Lower lobe of right lung (tissue), 2 donors: ENCODE results near the gene ZBBX. TPM values are rescaled to one million over a fixed set of nuclear protein-coding genes. Genes with fewer than 3 reads are reported as not detected.

Experiments
- ATAC-seq, 2 donors: fragments of 200-7000 bp; cut with Tn5 transposase; one replicate each; pipeline ENCODE4 v1.9.1; 2020 to 2022; ENCODE audit warnings: mild to moderate bottlenecking in 2 of 2, moderate library complexity in 2 of 2
- DNase-seq: peaks from one replicate; pipeline ENCODE4 v3.0.0-alpha.2; 2020
- H3K27ac ChIP-seq: fragments of 200-600 bp; one replicate; pipeline ENCODE4 v1.8.0; 2022
- H3K27me3 ChIP-seq: fragments of 200-600 bp; one replicate; pipeline ENCODE4 v1.8.0; 2022; ENCODE audit warnings: low read depth
- H3K36me3 ChIP-seq: fragments of 200-600 bp; one replicate; pipeline ENCODE4 v1.8.0; 2022; ENCODE audit warnings: mild to moderate bottlenecking
- H3K4me1 ChIP-seq: fragments of 200-600 bp; one replicate; pipeline ENCODE4 v1.8.0; 2022
- H3K4me3 ChIP-seq: fragments of 200-600 bp; one replicate; pipeline ENCODE4 v1.8.0; 2022; ENCODE audit warnings: mild to moderate bottlenecking
- H3K9me3 ChIP-seq: fragments of 200-600 bp; one replicate; pipeline ENCODE4 v1.8.0; 2022
- intact Hi-C: fragments of 100-400 bp; cut with DNase I; formaldehyde crosslinking; loops from one replicate; pipeline ENCODE4 v1.11.0; 2022
- total RNA-seq: library from RNA; stranded (reverse); fragmentation: NEBNext Ultra II Directional; extraction: Animal tissue kit (Norgen Biotek cat#: 25700); gene quantifications from one replicate; pipeline ENCODE4 v1.2.1, GENCODE V29; 2021
- TF ChIP-seq, protein P1 (sequence below): fragments of 200-600 bp; IDR thresholded peaks from one replicate; pipeline ENCODE4 v1.8.0; 2022; ENCODE audit warnings: antibody characterized with exemption, mild to moderate bottlenecking
- donor health status: DM: no; HTN: yes; CAD: no; lungs with severe emphysema.

Gene ZBBX
- total RNA-seq, 1 donor from 2014 or later = 15.2 TPM

DNA sequence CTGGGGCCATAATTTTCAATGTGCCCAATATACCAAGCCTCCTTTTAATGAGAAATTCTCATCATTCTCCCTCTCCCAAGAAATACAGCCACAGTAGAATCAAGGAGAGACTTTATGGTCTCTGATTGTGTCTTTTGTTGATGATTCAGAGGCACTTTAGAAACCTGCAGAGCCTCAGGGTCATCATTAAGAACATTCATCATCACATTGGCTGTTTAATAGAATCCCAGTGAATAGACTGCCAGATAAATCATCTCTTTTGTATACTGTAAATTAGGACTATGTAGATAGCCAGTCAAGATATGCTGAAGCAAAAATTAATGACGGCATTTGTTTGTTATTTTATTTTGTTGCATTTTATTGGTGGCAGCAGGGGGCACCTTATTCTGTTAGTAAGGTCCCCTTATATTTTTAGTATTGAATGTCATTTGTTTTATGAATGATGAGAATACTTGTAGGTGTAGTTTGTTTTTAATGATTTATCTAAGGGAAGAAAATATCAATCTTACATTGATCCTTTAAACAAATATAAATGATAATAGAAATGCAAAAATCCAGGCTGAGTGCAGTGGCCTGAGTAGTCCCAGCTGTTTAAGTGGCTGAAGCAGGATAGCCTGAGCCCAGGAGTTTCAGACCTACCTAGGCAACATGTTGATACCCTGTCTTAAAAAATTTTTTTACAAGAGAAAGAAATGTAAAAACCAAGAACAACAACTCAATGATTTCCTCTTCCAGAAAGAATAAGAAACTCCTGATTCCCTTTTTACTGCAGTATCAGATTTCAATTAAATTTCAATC is 138.8 kb downstream of the ZBBX start:
- H3K4me1 ChIP-seq = no peaks in the 10 kb centered on the region
- no peaks in the 10 kb centered on the region for H3K36me3 ChIP-seq
- ATAC-seq (no peak), DNase-seq (no peak)
- H3K4me3 ChIP-seq = no peak overlapping the region
- H3K27me3 ChIP-seq = no peaks in the 10 kb centered on the region
- intact Hi-C loops = no loop called here
- H3K9me3 ChIP-seq = no peaks in the 10 kb centered on the region
- TF ChIP-seq, protein P1, sequence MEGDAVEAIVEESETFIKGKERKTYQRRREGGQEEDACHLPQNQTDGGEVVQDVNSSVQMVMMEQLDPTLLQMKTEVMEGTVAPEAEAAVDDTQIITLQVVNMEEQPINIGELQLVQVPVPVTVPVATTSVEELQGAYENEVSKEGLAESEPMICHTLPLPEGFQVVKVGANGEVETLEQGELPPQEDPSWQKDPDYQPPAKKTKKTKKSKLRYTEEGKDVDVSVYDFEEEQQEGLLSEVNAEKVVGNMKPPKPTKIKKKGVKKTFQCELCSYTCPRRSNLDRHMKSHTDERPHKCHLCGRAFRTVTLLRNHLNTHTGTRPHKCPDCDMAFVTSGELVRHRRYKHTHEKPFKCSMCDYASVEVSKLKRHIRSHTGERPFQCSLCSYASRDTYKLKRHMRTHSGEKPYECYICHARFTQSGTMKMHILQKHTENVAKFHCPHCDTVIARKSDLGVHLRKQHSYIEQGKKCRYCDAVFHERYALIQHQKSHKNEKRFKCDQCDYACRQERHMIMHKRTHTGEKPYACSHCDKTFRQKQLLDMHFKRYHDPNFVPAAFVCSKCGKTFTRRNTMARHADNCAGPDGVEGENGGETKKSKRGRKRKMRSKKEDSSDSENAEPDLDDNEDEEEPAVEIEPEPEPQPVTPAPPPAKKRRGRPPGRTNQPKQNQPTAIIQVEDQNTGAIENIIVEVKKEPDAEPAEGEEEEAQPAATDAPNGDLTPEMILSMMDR = no peak
- H3K27ac ChIP-seq = no peak overlapping the region

DNA sequence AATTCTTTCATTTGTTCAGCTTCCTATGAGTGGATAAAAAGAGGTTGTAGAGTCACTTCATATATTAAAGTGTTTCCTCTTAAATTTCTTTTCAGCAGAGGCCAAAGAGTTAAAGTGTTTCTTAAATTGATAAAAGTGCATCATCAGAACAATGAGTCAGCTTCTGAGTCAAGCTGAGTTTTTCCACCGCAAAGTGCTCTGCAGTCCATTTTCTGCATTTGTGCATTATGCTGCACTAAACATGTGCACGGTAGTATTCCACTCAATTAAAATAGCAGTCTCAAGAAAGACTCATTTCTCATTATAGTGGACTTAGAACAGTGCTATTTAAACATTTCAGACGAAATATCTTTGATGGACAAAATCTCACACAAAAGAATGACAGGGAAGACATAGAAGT is 152.0 kb downstream of the ZBBX start:
- ATAC-seq (no peak), DNase-seq (no peak)
- no peaks in the 10 kb centered on the region for H3K9me3 ChIP-seq
- intact Hi-C loops = no loop called here
- TF ChIP-seq, protein P1 = no peak
- H3K4me3 ChIP-seq = no peak overlapping the region
- no peak overlapping the region for H3K27ac ChIP-seq
- no peaks in the 10 kb centered on the region for H3K27me3 ChIP-seq
- H3K4me1 ChIP-seq = no peaks in the 10 kb centered on the region
- H3K36me3 ChIP-seq = no peaks in the 10 kb centered on the region

DNA sequence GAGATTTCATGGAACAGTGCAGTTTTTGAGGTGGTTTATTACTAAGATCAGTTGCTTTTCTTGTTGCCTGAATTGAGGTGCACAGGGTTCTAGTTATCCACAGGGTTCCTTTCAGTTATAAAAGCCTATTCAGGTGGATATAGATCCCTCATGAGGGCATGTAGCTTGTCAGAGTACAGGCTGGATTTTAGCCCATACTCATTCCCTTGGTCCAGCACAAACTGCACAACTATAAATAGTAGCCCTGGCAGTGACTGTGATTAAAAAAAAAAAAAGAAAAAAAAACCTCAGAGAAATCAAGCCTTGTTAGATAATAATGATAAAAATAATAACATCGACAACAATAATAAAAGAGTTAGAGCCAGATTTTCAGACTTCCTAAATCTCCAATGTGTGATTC is 154.3 kb downstream of the ZBBX start:
- no peak for DNase-seq
- intact Hi-C loops = no loop called here

DNA sequence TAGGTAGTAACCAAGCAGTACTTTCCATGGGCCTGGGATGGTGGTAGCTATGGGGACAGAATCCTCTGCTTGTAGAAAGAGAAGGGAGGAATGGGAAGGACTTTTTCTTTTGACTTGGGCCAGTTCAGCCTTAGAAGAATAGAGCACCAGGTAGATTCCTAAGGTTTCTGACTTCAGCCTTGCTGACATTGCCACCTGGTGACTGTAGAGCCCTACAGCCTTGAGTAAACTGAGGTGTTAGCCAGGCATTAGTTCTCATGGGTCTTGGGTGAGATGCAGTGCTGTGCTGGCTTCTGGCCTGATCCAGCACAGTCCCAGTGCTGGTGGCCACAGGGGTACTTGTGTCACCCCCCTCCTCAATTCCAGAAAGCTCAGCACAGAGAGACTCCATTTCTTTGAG is 171.1 kb downstream of the ZBBX start:
- no peaks in the 10 kb centered on the region for H3K4me1 ChIP-seq
- no peak overlapping the region for H3K27ac ChIP-seq
- H3K36me3 ChIP-seq = no peaks in the 10 kb centered on the region
- no peak overlapping the region for H3K4me3 ChIP-seq
- H3K9me3 ChIP-seq = no peaks in the 10 kb centered on the region
- no peaks in the 10 kb centered on the region for H3K27me3 ChIP-seq
- no peak for ATAC-seq
- TF ChIP-seq, protein P1 = no peak
- DNase-seq = no peak
- intact Hi-C loops = no loop called here

More for the DNA sequence above, 154.3 kb downstream of the ZBBX start:
- no peaks in the 10 kb centered on the region for H3K27me3 ChIP-seq
- no peaks in the 10 kb centered on the region for H3K9me3 ChIP-seq
- H3K4me1 ChIP-seq = no peaks in the 10 kb centered on the region
- no peak overlapping the region for H3K4me3 ChIP-seq
- no peak for ATAC-seq
- no peak overlapping the region for H3K27ac ChIP-seq
- H3K36me3 ChIP-seq = no peaks in the 10 kb centered on the region
- TF ChIP-seq, protein P1 = no peak

DNA sequence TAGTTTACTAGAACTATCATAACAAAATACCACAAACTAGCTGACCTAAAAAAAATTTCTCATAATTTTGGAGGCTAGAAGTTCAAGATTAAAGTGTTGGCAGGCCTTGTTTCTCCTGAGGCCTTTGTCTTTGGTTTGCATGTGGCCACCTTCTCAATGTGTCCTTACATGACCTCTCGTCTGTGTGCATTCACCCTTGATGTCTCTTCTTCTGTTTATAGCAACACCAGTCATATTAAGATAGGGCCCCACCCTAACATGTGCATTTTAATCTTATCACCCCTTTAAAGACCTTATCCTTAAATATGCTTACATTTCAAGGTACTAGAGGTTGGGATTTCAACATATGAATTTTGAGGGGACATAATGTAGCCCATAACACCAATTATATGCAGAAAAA is 177.0 kb downstream of the ZBBX start:
- TF ChIP-seq, protein P1 = no peak
- ATAC-seq = no peak
- Histone ChIP-seq H3K4me1 (no peaks in the 10 kb centered on the region), H3K36me3 (no peaks in the 10 kb centered on the region), H3K9me3 (no peaks in the 10 kb centered on the region), H3K27me3 (no peaks in the 10 kb centered on the region), H3K27ac (no peak overlapping the region), H3K4me3 (no peak overlapping the region)
- no peak for DNase-seq
- intact Hi-C loops = no loop called here
